Loucy (cell line): ENCODE measurements around the gene ATG7.

Source experiments
- CTCF ChIP-seq: fragments of 200-600 bp; sonication (generic); conservative IDR thresholded peaks from 2 replicates; pipeline ENCODE4 v1.5.1; 2014; ENCODE audit warnings: mild to moderate bottlenecking, antibody characterized with exemption, low read length
- EZH2phosphoT487 ChIP-seq: fragments of 200-600 bp; IDR thresholded peaks from 2 replicates; pipeline ENCODE4 v1.6.1; 2018; ENCODE audit warnings: antibody characterized with exemption, mild to moderate bottlenecking, moderate library complexity, borderline replicate concordance

GRCh38 chr3:11384074-11384473 is 111.9 kb downstream of the ATG7 start:
- no peak for TF ChIP-seq CTCF
- TF ChIP-seq EZH2phosphoT487, result no peak
